ENCODE data around the gene CERCAM. TPM values are rescaled to one million over a fixed set of nuclear protein-coding genes. Genes with fewer than 3 reads are reported as not detected.
A peak's percentile ranks its signal among the peaks of the same experiment; 100 is the strongest.
"Not testable (repeated sequence)": the region's sequence is repeated elsewhere in the genome, so short reads cannot be mapped to it uniquely, and the experiment has no call there.

CERCAM gene
- polyA plus RNA-seq, 3 donors: 1.5 to 2.5 (median 1.8) TPM

- Histone ChIP-seq H2AFZ (ENCODE audit: insufficient read depth, low read depth, low read length, poor library complexity, severe bottlenecking) (no peak overlapping the region), H3K36me3 (replicated peaks in 1 of 2; ENCODE audit: control insufficient read depth in 1 of 2, insufficient read depth in 2 of 2, low read length in 2 of 2) (no peaks in the 10 kb centered on the region), H4K20me1 (ENCODE audit: insufficient read depth, low read length) (no peaks in the 10 kb centered on the region), H3K9ac (ENCODE audit: insufficient read depth, low read length, poor library complexity, severe bottlenecking) (no peak overlapping the region), H3K4me3 (replicated peaks in 1 of 3; ENCODE audit: low read depth in 2 of 3, low read length in 3 of 3) (no peak overlapping the region), H3K9me3 (replicated peaks in 1 of 2; ENCODE audit: control insufficient read depth in 1 of 2, insufficient read depth in 1 of 2, low read length in 2 of 2) (no peaks in the 10 kb centered on the region), H3K79me2 (ENCODE audit: insufficient read depth, low read length) (no peaks in the 10 kb centered on the region), H3K4me1 (ENCODE audit: control insufficient read depth in 1 of 2, insufficient read depth in 2 of 2, low read length in 2 of 2) (no peaks in the 10 kb centered on the region), H3K27ac (ENCODE audit: low read depth in 1 of 2, low read length in 2 of 2) (no peak overlapping the region), H3K4me2 (replicated peaks; ENCODE audit: extremely low read depth, low read length, poor library complexity, severe bottlenecking) (no peak overlapping the region), H3K27me3 (ENCODE audit: control insufficient read depth in 2 of 2, insufficient read depth in 2 of 2, low read length in 2 of 2) (peaks cover 5 to 34% of the 10 kb centered on the region in 2 donors)
- Mint-ChIP-seq H3K4me3 (no peak overlapping the region), H3K4me1 (peaks cover 8% of the 10 kb centered on the region), H3K27me3 (ENCODE audit: low read depth in 3 of 3) (peaks cover 38 to 67% (median 42%) of the 10 kb centered on the region in 3 donors), H3K36me3 (no peaks in the 10 kb centered on the region), H3K27ac (no peak overlapping the region), H3K9me3 (peaks cover 0 to 2% (median 0%) of the 10 kb centered on the region in 7 donors)
- intact Hi-C loops (cut with micrococcal nuclease): loop anchor here in 1 of 2 donors (2.0 to 10.0 kb wide), 2 partner anchors 49 to 117 kb away; no protein-coding TSS in a partner anchor
- whole genome bisulfite sequencing (ENCODE audit: insufficient coverage): 11% methylated on average over 11 of the region's 13 CpGs
- peak in 2 of 3 donors; percentile 21 to 30 for DNase-seq
- TF ChIP-seq, protein P1, sequence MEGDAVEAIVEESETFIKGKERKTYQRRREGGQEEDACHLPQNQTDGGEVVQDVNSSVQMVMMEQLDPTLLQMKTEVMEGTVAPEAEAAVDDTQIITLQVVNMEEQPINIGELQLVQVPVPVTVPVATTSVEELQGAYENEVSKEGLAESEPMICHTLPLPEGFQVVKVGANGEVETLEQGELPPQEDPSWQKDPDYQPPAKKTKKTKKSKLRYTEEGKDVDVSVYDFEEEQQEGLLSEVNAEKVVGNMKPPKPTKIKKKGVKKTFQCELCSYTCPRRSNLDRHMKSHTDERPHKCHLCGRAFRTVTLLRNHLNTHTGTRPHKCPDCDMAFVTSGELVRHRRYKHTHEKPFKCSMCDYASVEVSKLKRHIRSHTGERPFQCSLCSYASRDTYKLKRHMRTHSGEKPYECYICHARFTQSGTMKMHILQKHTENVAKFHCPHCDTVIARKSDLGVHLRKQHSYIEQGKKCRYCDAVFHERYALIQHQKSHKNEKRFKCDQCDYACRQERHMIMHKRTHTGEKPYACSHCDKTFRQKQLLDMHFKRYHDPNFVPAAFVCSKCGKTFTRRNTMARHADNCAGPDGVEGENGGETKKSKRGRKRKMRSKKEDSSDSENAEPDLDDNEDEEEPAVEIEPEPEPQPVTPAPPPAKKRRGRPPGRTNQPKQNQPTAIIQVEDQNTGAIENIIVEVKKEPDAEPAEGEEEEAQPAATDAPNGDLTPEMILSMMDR (IDR thresholded peaks at IDR 0.05): peak; percentile 70
Observed at GRCh38 chr9:128412120-128412790, 8.4 kb upstream of the CERCAM start.

GRCh38 chr9:128413728-128414127, 6.9 kb upstream of the CERCAM start:
- H3K4me1 ChIP-seq (ENCODE audit: control insufficient read depth in 1 of 2, insufficient read depth in 2 of 2, low read length in 2 of 2); H3K36me3 ChIP-seq (replicated peaks in 1 of 2; ENCODE audit: control insufficient read depth in 1 of 2, insufficient read depth in 2 of 2, low read length in 2 of 2); H3K9me3 Mint-ChIP-seq; H4K20me1 ChIP-seq (ENCODE audit: insufficient read depth, low read length); H3K27ac Mint-ChIP-seq; H3K27ac ChIP-seq (ENCODE audit: low read depth in 1 of 2, low read length in 2 of 2); H3K9me3 ChIP-seq (replicated peaks in 1 of 2; ENCODE audit: control insufficient read depth in 1 of 2, insufficient read depth in 1 of 2, low read length in 2 of 2); H3K4me2 ChIP-seq (replicated peaks; ENCODE audit: extremely low read depth, low read length, poor library complexity, severe bottlenecking); H3K9ac ChIP-seq (ENCODE audit: insufficient read depth, low read length, poor library complexity, severe bottlenecking); H3K4me3 ChIP-seq (replicated peaks in 1 of 3; ENCODE audit: low read depth in 2 of 3, low read length in 3 of 3); H2AFZ ChIP-seq (ENCODE audit: insufficient read depth, low read depth, low read length, poor library complexity, severe bottlenecking); DNase-seq; H3K79me2 ChIP-seq (ENCODE audit: insufficient read depth, low read length); H3K4me1 Mint-ChIP-seq; H3K36me3 Mint-ChIP-seq: not testable (repeated sequence)
- WGBS (ENCODE audit: insufficient coverage): 93% methylated on average over 12 of the region's 13 CpGs
- intact Hi-C loops (cut with micrococcal nuclease): loop anchor here in 1 of 2 donors (2.0 to 10.0 kb wide), 2 partner anchors 51 to 119 kb away; no protein-coding TSS in a partner anchor
- H3K4me3 Mint-ChIP-seq: peak overlapping the region in 1 of 2 donors; percentile 0
- H3K27me3 ChIP-seq (ENCODE audit: control insufficient read depth in 2 of 2, insufficient read depth in 2 of 2, low read length in 2 of 2): peaks cover 1 to 31% of the 10 kb centered on the region in 2 donors
- H3K27me3 Mint-ChIP-seq (ENCODE audit: low read depth in 3 of 3): peaks cover 39 to 66% (median 45%) of the 10 kb centered on the region in 3 donors
